ENCODE results near the gene C6orf132.

The C6orf132 gene

DNA sequence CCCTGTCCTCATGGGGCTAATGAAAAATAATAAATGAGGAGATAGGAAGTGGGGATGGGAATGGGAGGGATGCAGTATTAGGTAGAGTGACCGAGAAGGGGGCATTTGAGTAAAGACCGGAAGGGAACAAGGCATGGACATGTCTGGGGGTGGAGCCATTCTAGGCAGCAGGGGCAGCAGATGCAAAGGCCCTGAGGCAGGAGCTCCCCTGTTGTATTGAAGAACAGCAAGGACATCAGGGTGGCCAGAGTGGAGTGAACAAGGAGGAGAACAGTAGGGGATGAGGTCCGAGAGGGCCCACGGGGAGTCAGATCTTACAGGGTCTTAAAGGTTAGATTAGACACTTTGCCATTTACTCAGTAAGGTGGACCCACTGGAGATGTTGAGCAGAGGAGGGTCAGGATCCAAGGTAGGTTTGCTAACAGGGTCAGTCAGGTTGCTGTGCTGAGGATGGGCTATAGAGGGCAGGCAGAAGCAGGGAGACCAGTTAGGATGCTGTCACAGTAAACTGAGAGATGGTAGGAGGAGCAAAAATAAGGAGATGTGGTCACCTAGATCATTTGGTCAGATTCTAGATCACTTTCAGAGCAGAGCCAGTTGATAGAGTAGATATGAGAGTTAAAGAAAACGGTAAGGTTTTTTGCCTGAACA, 73.4 kb downstream of the C6orf132 start:
- DNase-seq = no peak

DNA sequence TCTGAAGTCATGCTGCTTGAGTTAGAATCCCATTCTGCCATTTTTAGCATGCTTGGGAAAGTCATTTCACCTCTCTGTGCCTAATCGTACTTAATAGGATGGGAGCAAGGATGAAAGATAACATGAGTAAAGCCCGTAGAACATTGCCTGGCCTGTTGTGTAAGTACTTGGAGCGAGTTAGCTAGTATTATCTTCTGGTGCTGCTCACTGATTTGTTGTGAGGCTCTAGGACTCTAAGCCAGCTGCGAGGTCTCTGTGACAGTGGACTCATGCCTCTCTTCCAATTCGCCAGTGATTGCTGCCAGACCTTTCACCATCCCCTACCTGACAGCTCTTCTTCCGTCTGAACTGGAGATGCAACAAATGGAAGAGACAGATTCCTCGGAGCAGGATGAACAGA, 74.2 kb downstream of the C6orf132 start:
- no peak for DNase-seq

DNA sequence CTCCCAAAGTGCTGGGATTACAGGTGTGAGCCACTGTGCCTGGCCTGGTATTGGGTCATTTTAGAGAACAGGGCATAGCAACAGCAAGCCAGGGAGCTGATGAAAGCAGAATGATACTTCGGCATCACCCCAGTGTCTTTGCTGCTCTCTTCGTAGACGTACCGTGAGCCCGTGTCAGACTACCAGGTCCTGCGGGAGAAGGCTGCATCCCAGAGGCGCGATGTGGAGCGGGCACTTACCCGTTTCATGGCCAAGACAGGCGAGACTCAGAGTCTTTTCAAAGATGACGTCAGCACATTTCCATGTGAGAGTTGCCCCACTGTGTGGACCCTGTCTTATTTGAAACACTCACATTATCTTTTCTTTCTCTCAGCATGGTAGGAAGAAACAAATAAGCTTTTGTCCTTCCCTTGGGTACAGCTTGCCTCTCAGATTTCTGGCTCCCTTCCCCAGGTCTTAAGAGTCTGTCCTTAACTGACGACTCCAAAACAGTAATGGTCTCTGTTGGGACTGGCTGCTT, 76.2 kb downstream of the C6orf132 start:
- DNase-seq = no peak

DNA sequence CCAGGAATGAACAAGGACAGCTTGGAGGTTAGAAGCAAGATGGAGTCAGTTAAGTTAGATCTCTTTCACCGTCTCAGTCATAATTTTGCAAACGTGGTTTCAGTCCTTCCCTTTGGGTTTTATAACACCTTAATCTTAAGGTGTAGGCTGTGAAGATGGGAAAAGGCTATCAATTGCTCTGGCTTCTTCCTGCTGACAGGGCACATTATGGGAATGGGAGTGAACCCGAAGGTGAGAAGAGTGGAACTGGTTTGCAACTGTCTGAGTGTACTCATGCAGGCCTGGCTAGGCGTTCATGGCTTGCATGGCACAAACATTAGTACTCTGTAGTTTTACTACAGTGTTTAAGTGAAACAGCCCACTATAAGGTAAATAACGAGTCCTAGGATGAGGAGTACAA, 82.7 kb downstream of the C6orf132 start:
- DNase-seq = no peak

DNA sequence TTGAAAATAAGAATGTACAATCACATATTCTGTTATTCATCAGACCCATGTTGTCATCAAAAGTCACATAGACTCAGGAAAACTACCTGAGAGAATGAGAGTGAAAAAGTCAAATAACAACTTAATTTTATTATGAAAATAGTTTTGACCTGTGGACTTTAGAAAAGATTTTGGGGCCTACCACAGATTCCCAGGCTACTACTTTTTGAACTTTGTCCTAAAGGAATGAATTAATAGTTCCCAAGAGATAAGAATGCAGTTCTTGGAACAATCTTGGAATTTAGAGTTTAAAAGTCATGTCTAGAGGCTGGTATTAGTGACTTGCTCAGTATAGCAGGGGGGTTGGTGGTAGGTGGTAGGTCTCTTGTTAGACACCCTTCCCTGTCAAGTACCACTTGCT, 88.8 kb downstream of the C6orf132 start:
- DNase-seq = no peak

DNA sequence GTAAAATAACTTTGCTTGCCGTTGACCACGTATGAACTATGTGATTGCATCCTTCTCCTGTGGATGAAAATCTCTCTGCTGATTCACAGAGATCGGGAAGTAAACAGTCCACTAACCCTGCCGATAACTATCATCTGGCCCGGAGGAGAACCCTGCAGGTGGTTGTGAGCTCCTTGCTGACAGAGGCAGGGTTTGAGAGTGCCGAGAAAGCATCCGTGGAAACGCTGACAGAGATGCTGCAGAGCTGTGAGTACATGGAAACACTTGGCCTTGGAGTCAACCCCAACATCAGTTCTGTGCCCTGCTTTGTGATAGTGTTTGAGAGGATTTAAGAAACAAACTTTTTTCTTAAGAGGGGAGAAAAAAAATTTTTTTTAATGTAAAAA, 91.2 kb downstream of the C6orf132 start:
- no peak for DNase-seq

Measured in NCI-H2081 (cell line).